ENCODE measurements around the gene ATP11C.

DNA sequence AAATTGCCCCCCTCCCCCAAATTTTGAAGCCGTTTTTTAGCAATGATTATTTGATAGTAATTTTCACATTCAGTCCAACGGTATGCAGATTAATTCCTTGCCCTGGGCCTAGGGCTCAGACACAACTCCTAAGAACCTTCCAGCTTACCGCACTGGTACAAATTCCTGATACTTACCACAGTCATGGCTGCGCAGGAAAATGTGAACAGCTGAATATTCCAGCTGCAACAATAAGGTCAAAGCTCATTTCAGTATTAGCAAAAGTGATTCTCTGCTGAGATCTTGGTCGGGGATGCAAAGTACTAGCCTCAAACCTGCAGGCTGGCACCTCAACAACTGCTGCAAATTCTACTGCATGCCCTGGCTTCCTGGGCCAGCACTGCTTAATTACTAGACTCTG lies 3.0 kb downstream of the ATP11C start:
- no peak for TF ChIP-seq MYNN (IDR thresholded peaks at IDR 0.05)
- TF ChIP-seq MYNN (CRISPR knock-in tag; IDR thresholded peaks at IDR 0.05), result no peak
- no peak for TF ChIP-seq ZBTB1 (CRISPR knock-in tag; IDR thresholded peaks at IDR 0.05; ENCODE audit: borderline replicate concordance, low read depth)
- TF ChIP-seq SAFB2 (IDR thresholded peaks at IDR 0.05; ENCODE audit: borderline replicate concordance, low read depth, low read length, severe bottlenecking), result no peak
- TF ChIP-seq, protein P1, sequence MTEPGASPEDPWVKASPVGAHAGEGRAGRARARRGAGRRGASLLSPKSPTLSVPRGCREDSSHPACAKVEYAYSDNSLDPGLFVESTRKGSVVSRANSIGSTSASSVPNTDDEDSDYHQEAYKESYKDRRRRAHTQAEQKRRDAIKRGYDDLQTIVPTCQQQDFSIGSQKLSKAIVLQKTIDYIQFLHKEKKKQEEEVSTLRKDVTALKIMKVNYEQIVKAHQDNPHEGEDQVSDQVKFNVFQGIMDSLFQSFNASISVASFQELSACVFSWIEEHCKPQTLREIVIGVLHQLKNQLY (CRISPR knock-in tag; conservative IDR thresholded peaks at IDR 0.05), result no peak
- no peak for TF ChIP-seq GABPA (tag; conservative IDR thresholded peaks at IDR 0.05; ENCODE audit: low read depth)
- no peak for TF ChIP-seq FOXO4 (CRISPR knock-in tag; IDR thresholded peaks at IDR 0.05)
- TF ChIP-seq ZKSCAN1 (IDR thresholded peaks at IDR 0.05; ENCODE audit: low read depth, low read length), result no peak
- no peak for TF ChIP-seq POLR2A (conservative IDR thresholded peaks at IDR 0.05)
- TF ChIP-seq EP300 (IDR thresholded peaks at IDR 0.05; ENCODE audit: low read length), result no peak
- no peak for TF ChIP-seq XRCC5 (IDR thresholded peaks at IDR 0.05; ENCODE audit: low read depth, low read length)
- TF ChIP-seq ZNF431 (CRISPR knock-in tag; IDR thresholded peaks at IDR 0.05), result no peak
- TF ChIP-seq ZBTB26 (CRISPR knock-in tag; IDR thresholded peaks at IDR 0.05), result no peak

All from K562 (cell line).